GM19463 (cell line): ENCODE data around the gene COQ8A.
"Not testable (repeated sequence)": the region's sequence is repeated elsewhere in the genome, so short reads cannot be mapped to it uniquely, and the experiment has no call there.

Source experiments
- ATAC-seq: cut with Tn5 transposase; IDR thresholded peaks from one replicate; pipeline ENCODE4 v1.9.1; 2021; ENCODE audit warnings: mild to moderate bottlenecking, moderate library complexity; ENCODE audit not compliant: unreplicated experiment

Gene COQ8A

GRCh38 chr1:226983247-226983991 is 43.3 kb downstream of the COQ8A start:
- ATAC-seq: no peak

DNA sequence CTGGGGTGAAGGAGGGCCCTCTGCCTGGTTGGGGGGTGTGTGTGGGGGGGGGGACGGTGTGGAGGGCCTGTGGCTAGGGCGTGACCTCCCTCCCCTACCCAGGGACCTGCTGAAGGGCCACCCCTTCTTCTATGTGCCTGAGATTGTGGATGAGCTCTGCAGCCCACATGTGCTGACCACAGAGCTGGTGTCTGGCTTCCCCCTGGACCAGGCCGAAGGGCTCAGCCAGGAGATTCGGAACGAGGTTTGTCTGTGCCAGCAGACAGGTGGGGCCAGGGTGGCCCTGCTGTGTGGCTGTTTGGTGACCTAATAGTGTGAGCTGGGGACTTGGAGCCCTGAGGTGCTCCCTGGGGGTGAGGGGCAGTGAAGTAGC is 43.9 kb downstream of the COQ8A start:
- no peak for ATAC-seq

GRCh38 chr1:226984521-226985238 is 44.6 kb downstream of the COQ8A start:
- no peak for ATAC-seq

DNA sequence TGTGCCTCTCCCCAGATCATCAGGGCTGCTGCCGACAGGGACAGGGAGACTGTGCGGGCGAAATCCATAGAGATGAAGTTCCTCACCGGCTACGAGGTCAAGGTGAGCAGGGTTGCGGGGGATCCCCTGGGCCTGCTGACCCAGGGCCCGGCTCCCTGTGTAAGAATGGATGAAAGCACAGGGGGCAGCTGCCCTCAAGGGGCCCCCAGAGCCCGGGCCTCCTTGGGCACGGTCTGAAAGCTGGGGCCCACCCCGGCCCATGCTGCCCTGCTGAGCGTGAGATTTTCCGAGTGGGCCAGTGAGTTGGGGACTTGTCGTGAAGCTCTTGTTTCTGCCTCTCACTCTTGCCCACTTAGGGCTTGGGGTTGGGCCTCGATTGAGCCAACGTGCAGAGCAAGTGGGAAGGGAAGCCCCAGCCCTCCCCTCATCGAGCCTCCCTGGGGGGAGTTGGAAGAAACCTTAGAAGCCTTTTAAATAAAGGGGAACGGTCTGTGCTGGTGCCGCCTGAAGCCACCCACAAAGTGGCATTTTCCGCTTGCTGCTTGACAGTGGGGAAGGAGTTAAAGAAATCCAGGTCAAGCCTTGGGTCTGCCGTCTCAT is 45.2 kb downstream of the COQ8A start:
- no peak for ATAC-seq

DNA sequence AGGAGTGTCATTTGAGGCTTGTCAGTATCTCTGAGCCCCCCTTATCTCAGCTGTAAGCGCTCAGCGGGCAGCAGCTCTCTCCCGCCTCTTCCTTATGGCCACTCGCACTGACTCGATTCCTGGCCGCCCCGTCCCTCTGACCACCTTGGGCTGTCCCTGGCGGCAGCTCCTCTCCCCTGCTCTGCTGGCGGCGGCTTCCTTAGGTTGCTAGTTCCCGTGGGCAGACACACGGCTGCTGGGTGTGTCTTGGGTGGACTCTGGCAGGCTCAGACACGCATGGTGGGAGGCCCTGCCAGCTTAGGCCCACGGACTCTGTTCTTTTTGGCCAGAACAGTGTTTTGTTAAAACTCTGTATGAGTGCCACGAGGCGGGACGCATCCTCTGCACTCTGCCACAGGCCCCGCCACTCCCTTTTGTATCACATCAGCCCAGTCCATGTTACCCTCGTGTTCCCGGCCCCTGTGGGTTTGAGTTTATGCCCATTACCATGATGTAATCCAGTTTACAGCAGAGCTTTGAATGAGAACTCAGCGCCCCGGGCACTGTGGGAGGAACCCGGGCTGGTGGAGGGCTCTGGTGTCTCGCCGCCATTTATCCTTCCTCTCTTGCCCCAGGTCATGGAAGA is 45.9 kb downstream of the COQ8A start:
- ATAC-seq: no peak

DNA sequence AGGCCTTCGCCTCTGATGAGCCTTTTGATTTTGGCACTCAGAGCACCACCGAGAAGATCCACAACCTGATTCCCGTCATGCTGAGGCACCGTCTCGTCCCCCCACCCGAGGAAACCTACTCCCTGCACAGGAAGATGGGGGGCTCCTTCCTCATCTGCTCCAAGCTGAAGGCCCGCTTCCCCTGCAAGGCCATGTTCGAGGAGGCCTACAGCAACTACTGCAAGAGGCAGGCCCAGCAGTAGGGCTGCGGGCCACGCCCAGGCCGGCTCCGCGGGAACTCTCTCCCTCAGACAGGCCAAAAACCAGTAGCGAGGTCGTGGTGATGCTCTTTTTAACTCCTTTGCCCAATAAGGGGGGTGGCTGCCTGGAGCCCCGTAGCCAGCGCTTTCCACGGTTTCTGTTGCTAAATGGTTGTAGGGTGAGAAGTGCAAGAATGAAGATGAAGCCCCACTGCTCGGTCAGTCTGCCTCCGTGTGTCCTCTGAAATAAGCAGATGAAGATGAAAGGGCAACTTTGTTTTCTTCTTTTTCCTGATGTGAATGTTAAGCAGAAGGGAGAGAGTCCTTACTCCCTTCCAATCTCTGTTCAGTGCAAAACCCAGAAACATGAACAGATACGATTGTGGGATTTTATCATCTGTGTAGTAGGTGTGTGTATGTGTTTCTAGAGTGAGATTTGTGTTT is 46.5 kb downstream of the COQ8A start:
- no peak for ATAC-seq

DNA sequence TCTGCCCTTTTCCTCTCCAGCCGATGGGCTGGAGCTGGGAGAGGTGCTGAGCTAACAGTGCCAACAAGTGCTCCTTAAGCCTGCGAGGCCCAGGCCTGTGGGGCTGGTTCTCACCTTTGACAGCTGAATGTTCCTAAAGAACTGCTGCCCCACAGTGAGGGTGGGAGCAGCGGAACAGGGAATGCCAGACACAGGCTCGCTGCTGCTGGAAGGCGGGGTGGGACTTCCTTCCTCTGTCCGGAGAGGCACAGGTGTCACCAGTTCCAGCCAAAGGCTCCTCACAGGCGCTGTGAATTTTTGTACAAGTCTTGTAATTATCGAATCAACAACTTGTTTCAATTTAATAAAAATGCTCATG is 47.1 kb downstream of the COQ8A start:
- no peak for ATAC-seq

DNA sequence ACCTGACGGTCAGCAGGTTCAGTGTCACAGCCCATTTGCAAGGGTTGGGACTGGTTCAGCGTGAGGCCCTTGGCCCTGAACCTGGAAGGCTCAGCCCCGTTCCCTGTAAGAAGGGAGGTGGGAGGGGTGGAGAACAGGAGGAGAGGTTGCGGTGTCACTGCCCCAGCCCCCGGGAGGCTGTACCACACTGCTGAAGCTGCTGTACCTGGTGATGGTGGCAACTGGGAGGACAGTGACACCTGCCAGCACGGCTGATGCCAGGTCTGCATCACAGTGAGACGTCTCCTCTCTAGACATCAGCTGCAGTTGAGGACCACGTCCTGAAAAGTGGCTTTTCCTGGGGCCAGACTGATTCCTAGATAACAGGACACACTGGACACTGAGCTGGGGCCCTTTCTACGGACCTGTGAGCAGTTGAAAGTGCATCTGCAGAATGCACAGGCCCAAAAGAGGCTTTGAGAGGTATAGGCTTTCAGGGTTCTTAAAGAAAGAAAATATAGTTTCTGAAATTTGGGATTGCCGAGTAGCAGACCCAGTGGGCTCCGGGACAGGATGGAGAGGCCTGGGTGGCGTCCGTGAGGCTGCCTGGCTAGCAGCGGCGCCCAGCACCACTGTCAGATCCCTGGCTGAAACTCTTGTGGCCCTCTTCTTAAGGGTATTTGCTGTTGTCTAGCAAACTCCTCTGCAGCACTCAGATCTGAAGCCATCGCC is 47.7 kb downstream of the COQ8A start:
- no peak for ATAC-seq

DNA sequence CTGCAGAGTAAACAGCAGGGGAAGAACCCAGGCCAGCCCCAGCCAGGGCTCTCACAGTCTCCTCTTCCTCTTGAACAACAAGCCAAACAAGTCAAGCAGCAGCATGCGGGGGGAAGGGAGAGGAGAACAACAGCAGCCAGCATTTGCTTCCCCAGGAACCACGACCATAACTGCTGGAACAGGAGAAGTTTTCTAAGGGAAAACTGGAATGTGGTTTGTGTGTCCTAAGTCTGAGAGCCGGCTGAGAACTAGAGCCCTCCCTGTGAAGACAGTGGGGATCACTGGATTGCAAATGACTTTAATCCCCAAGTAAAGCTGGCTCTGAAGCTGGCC is 48.2 kb downstream of the COQ8A start:
- ATAC-seq: no peak

- ATAC-seq: no peak
Measured at GRCh38 chr1:226989085-226989920, 49.2 kb downstream of the COQ8A start.

DNA sequence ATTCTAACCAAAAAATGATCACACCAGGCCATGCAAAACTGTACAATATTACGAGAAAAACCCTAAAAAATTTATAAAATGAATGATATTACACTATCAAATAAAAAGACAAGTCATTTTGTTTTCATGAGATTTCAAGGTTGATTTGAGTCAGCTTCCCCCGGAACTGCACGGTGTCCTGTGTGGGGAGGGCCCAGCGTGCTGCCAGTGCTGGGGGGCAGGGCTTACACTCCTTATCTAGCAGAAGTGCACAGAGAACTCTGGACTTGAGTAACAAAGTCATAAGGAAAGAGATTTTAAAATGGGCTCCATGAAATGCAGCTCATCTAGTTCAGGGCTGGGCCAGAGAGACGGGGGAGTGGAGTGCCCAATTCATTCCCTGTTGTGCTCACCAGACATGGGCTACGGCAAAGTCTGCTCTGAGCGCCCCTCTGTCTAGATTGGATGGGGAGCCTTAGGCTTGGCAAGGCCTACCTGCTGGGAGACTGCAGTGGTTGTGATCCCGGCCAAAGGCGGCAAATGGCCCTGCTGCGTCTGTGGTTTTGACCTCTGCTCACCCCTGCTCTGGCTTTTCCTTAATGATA is 50.1 kb downstream of the COQ8A start:
- no peak for ATAC-seq

GRCh38 chr1:226991920-226992319 is 51.8 kb downstream of the COQ8A start:
- ATAC-seq: no peak

GRCh38 chr1:226993814-226994585 is 53.9 kb downstream of the COQ8A start:
- no peak for ATAC-seq

DNA sequence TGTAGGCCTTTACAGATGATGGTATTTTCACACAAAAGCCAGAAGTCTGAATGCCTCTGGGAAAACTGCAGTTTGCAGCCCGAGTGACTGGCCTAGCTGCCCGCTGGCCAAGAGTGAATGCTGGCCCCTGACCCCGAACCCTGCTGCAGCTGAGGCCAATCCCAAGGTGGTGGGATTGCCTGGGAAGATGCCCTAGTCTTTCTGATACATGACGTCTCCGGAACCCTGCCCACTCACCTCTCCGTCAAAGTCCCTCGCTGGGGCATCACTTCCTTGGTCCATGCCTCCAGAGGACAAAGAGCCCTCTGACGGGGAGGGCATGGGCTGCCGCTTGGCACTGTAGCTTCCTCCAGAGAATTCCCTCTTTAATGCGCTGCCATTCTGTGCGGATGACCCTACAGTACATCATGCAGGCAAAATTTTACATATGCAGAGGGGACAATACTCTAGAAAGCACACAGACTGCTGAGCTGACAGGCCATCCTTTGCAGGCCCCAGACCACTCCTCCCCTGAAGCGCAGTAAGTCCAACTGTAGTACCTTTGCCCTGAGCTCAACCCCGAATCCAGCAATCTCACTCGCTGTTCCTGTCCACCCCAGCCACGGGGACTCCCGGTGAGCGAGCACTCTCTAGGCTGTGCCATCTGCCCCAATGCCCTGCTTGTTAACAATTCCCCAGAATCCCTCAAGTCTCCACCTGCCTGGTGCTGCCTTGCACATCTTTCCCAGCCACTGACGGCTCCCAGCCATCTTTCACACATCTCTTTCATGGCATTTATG is 54.7 kb downstream of the COQ8A start:
- no peak for ATAC-seq

DNA sequence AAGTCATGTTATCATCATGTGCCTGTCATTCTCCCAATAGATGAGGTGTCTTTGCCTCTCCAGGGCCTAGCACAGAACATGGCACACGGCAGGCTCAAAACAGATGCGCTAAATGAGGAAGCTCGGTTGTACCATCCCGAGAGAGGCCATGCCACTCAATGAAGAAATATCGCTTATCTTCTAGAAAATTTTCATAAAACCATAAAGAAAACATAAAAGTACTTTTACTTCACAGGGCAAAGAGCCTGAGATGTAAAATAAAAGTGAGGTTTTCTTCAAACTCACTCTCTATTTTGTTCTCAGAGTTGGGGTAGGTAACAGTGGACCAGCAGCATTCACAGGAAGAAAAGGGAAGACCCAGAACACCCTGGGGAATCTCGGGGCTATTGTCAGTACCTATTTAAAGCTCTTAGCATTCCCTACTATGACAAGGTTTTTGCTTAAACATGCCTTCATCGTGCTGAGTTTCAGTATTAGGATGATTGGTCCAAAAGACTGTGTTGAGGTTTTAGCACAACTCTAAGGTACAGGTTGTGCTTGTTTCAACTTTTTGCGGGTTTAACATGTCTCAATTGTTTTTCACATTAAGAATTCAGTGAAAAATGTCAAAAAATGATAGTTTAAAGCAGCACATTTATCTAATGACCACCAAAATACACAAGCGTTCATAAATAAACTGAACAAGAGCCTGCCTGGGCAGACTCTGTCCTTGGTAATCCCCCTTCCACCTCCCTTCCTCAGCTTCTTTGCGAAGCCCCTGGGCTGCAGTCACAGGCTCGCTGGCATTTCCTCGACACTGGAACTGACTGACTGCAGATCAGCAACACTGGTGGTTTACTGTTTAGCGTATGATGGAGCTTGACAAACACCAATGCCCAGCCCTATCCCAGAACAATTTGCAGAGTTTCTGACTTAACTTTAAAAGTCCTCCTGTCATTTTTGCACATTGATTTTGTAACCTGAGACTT is 55.6 kb downstream of the COQ8A start:
- peak; percentile 93 for ATAC-seq

- not testable (repeated sequence) for ATAC-seq
Measured at GRCh38 chr1:226999579-226999978, 59.5 kb downstream of the COQ8A start.

DNA sequence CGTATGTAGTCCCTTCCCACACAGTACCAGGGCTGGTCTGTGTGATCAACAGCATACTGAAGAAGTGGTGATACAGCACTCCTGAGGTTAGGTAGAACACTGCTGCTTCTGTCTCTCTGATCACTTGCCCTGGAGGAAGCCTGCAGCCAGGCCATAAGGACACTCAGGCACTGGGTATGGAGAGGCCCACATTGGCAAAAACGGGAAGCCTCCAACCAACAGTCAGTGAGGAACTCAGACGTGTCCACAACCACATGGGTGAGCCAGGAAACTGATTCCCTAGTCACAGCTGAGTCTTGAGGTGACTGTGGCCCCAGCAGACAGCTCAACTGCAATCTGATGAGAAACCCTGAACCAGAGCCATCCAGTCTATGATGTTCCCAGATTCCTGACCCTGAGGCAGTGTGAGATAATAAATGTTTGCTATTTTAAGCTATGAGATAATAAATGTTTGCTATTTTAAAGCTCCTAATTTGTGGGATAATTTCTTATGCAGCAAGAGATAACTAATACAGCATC is 62.5 kb downstream of the COQ8A start:
- no peak for ATAC-seq
